GM19324 (cell line): ENCODE measurements around the gene PNPO.
"Not testable (repeated sequence)": the region's sequence is repeated elsewhere in the genome, so short reads cannot be mapped to it uniquely, and the experiment has no call there.

ENCODE experiments used
- ATAC-seq: cut with Tn5 transposase; IDR thresholded peaks from one replicate; pipeline ENCODE4 v1.9.1; 2021; ENCODE audit warnings: mild to moderate bottlenecking, moderate library complexity; ENCODE audit not compliant: unreplicated experiment, low FRiP score

The PNPO gene

DNA sequence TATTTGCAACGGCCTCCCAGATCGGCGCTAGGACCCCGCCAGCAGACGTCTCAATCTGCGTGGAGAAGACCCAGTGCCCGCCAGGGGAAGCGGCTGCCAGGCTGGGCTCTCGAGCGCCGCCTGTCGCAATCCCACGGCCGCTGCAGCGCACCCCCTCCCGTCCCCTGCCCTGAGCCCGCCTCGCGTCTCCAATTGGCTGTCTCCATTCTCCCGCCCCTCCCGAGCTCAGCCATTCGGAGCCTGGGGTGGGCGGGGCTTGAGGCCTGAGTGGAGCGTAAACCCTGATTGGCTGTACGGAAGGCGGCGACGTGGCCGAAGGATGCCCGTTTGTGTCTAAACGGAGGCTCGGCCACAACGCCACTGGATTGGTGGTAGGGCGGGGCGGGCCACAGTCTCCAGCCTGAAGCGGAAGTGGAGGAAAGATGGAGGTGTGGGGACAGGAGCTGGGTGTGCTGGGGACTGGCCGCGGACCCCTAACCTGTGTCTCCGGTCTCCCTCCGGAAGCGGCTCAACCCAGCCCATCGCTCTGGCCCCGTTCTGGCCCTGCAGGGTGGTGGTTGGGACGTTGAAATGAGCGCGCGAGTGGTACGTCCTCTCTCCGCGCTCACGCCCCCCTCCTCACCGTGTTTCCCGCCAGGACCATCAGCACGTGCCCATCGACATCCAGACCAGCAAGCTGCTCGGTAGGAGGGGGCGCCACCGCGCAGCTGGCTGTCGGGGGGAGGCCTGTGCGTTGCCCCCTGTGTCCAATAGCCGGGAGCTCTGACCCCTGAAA lies 29.5 kb downstream of the PNPO start, which contains the start of gene CDK5RAP3:
CDK5RAP3 (plus strand) TSS at position 389 of the 775 bp plus-strand sequence; CDS start at position 423, 34 bp downstream.
- ATAC-seq: peak; percentile 94

- no peak for ATAC-seq
Measured at GRCh38 chr17:47973541-47973940, 32.2 kb downstream of the PNPO start.

GRCh38 chr17:47975189-47975822 lies 33.9 kb downstream of the PNPO start:
- ATAC-seq: no peak

GRCh38 chr17:47975823-47976205 lies 34.4 kb downstream of the PNPO start:
- no peak for ATAC-seq

- no peak for ATAC-seq
Measured at GRCh38 chr17:47978324-47978723, 37.0 kb downstream of the PNPO start.

- ATAC-seq: no peak
Measured at GRCh38 chr17:47980541-47980940, 39.2 kb downstream of the PNPO start.

DNA sequence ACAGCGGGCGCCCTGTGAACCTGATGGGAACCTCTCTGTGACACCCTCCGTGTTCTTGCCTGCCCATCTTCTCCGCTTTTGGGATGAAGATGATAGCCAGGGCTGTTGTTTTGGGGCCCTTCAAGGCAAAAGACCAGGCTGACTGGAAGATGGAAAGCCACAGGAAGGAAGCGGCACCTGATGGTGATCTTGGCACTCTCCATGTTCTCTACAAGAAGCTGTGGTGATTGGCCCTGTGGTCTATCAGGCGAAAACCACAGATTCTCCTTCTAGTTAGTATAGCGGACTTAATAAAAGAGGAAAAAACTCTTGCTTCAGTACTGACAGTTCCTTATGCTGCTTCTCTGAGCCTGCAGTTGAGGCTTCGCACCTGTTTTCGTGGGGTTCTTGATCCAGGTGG lies 40.1 kb downstream of the PNPO start:
- no peak for ATAC-seq

DNA sequence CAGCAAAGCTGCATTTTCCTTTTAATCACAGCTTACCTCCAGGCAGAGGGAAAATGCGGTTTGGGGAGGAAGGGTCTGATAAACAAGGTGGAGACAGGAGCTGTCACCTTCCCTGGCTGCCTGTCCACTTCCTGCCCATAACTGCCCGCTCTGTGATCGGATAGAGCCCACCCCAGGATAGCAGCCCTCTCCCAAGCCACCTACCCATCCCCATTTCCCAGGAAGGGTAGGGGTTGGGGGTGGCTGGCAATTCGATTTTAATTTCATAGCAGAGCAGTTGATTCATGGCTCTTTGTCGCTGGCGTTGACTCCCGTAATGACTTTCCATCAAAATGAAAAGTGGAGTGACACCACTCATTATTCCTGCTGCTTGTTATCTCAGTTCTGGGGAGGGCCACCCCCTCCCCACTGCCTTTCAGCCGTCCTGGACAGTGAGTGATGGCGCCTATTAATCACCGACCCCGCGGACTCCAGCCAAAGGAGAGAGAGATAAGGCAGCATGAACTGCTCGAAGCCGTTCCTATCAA lies 40.8 kb downstream of the PNPO start:
- ATAC-seq: no peak

GRCh38 chr17:47982645-47983390 lies 41.4 kb downstream of the PNPO start:
- no peak for ATAC-seq

DNA sequence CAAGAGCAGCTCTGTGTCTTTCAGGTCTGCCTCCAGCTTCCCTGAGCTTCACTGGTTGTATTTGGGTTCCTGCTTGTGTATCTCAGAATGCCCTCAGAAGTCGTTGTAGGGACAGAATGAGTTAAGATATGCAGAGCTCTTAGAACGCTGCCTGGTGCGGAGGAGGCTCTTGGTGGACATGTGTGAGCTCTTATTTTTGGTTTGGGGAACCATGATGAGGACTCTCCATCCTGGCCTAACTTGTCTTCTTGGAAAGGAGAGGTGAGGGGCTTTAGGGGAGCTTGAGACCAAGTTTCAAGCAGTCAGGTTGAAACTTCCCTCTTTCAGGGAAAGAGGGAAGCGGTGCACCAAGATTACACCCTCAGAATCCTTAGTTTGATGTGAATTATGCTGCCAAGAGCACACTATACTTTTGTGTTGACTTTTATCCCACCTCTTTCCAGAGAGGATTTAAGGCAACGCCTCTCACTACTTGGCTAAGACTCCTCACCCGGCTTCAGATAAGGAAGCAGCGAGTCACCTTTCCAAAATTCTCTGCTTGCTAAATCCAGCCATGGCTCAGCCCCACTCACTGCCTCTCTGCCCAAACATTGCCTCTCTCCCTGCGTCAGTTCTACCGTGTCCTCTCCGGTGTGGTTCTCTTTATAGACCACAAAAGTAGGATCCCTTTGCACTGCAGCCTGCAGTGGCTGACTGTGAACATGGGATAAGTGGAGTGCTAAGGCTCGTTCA lies 42.3 kb downstream of the PNPO start:
- ATAC-seq: no peak

DNA sequence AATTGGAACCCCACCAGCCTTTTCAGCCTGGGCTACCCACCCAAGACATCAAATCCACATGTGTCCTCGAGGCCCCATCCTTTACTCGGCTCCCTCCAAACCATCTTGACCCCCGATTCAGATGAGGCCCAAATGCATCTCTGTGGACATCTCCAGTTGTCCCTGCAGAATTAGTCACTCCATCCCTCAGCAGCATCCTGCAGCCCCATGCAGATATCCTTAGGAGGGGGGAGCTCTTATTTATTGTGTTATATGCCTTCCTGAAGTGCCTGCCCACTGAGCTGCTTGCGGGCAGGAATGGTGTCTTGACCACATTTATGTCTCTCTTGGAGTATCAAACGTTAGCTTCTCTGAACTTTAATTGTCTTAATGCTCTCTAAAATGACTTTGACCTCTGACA lies 45.1 kb downstream of the PNPO start:
- no peak for ATAC-seq

GRCh38 chr17:47987240-47987835 lies 46.0 kb downstream of the PNPO start:
- ATAC-seq: no peak

GRCh38 chr17:47988445-47988844 lies 47.1 kb downstream of the PNPO start:
- ATAC-seq: not testable (repeated sequence)

DNA sequence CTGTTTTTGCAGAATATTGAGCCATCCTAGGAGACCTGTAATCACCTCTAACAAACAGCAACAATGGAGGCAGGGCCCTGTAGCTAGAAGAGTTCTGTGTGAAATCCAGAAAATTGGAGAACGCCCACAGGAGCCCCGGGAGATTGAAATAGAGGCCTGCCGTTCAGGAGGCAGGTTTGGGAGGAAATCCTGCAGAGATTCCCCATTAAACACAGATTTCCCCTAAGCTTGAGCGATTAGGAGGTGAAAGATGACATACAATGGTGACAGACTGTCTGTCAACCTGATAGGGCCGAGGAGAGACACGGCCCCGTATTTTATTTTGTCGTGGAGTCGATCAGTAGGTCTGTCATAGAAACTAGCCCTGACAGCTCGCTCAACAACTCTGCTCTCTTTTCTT lies 47.8 kb downstream of the PNPO start:
- no peak for ATAC-seq

- no peak for ATAC-seq
Measured at GRCh38 chr17:47989700-47990099, 48.3 kb downstream of the PNPO start.

GRCh38 chr17:47990962-47991731 lies 49.8 kb downstream of the PNPO start:
- ATAC-seq: no peak

- ATAC-seq: no peak
Measured at GRCh38 chr17:47992216-47992615, 50.8 kb downstream of the PNPO start.

DNA sequence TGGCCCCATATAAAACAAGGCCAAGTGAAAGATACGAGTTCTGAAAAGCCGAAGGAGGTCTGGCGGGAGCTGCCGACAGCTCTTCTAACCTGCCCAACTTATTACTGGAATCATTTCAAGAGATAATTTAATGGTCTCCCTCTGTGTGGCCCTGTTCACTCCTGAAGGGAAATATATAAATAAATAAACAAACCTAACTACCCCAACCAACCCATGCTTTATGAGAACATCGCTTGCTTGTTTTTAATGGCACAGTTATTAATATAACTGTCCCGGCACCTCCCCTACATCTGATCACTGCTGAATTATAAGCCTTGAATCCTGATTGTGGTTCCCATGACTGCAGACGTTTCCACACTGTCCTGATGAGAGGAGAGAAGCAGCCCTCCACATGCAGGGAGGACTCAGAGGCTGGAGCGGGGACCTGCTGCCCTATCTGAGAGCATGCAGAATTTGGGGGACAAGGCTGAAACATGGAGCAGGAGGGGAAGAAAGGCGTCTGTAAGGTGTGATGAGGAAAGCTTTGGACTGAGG lies 51.7 kb downstream of the PNPO start:
- no peak for ATAC-seq

GRCh38 chr17:47993964-47994363 lies 52.6 kb downstream of the PNPO start:
- no peak for ATAC-seq
